ENCODE measurements around the gene TMEM117.
"Not testable (repeated sequence)": the region's sequence is repeated elsewhere in the genome, so short reads cannot be mapped to it uniquely, and the experiment has no call there.

TMEM117 gene

GRCh38 chr12:44245932-44246331 is 410.1 kb downstream of the TMEM117 start:
- no peak for DNase-seq

GRCh38 chr12:44246482-44247105 is 410.7 kb downstream of the TMEM117 start:
- no peak for DNase-seq

GRCh38 chr12:44247588-44247987 is 411.7 kb downstream of the TMEM117 start:
- DNase-seq: no peak

- DNase-seq: no peak
These were observed 412.6 kb downstream of the TMEM117 start for GRCh38 chr12:44248436-44248835.

- DNase-seq: not testable (repeated sequence)
These were observed 414.6 kb downstream of the TMEM117 start for GRCh38 chr12:44250440-44250839.

GRCh38 chr12:44253338-44253856 is 417.5 kb downstream of the TMEM117 start:
- DNase-seq: peak in 1 of 2 experiments; percentile 10

GRCh38 chr12:44258246-44258645 is 422.4 kb downstream of the TMEM117 start:
- DNase-seq: no peak

- DNase-seq: no peak
These were observed 424.0 kb downstream of the TMEM117 start for GRCh38 chr12:44259890-44260289.

- no peak for DNase-seq
These were observed 424.7 kb downstream of the TMEM117 start for GRCh38 chr12:44260581-44260980.

GRCh38 chr12:44285321-44285960 is 449.6 kb downstream of the TMEM117 start:
- DNase-seq: no peak

- no peak for DNase-seq
These were observed 450.5 kb downstream of the TMEM117 start for GRCh38 chr12:44286336-44286735.

GRCh38 chr12:44286821-44287505 is 451.1 kb downstream of the TMEM117 start:
- DNase-seq: no peak

- no peak for DNase-seq
These were observed 451.7 kb downstream of the TMEM117 start for GRCh38 chr12:44287545-44287944.

- no peak for DNase-seq
These were observed 458.8 kb downstream of the TMEM117 start for GRCh38 chr12:44294649-44295048.

GRCh38 chr12:44295958-44296623 is 460.2 kb downstream of the TMEM117 start:
- no peak for DNase-seq

- DNase-seq: no peak
These were observed 460.8 kb downstream of the TMEM117 start for GRCh38 chr12:44296624-44297197.

- no peak for DNase-seq
These were observed 463.6 kb downstream of the TMEM117 start for GRCh38 chr12:44299524-44299923.

GRCh38 chr12:44307506-44308168 is 471.8 kb downstream of the TMEM117 start:
- DNase-seq: no peak

- DNase-seq: no peak
These were observed 477.3 kb downstream of the TMEM117 start for GRCh38 chr12:44313188-44313587.

- DNase-seq: no peak
These were observed 478.2 kb downstream of the TMEM117 start for GRCh38 chr12:44314007-44314500.

- DNase-seq: peak; percentile 9 to 58
These were observed 481.8 kb downstream of the TMEM117 start for GRCh38 chr12:44317651-44318126.

- DNase-seq: no peak
These were observed 495.4 kb downstream of the TMEM117 start for GRCh38 chr12:44331269-44331668.
